G401.6 (cell line): Measurements from ENCODE around the gene PDE3A.
A peak's percentile ranks its signal among the peaks of the same experiment; 100 is the strongest.
"Not testable (repeated sequence)": the region's sequence is repeated elsewhere in the genome, so short reads cannot be mapped to it uniquely, and the experiment has no call there.

Experiments used
- FAIRE-seq: peaks from 2 replicates; lab custom pipeline; 2012; peaks lifted over from hg19 to GRCh38; lab: Jason Lieb, UNC

Gene PDE3A

GRCh38 chr12:20615020-20615419 is 246.7 kb downstream of the PDE3A start:
- FAIRE-seq = not testable (repeated sequence)

GRCh38 chr12:20616093-20616492 is 247.8 kb downstream of the PDE3A start:
- FAIRE-seq = no peak

- no peak for FAIRE-seq
Measured at GRCh38 chr12:20620261-20620660, 251.9 kb downstream of the PDE3A start.

GRCh38 chr12:20624718-20625117 is 256.4 kb downstream of the PDE3A start:
- FAIRE-seq = no peak

GRCh38 chr12:20625531-20625930 is 257.2 kb downstream of the PDE3A start:
- no peak for FAIRE-seq

- no peak for FAIRE-seq
Measured at GRCh38 chr12:20627001-20627588, 258.8 kb downstream of the PDE3A start.

- FAIRE-seq = no peak
Measured at GRCh38 chr12:20628226-20628787, 260.0 kb downstream of the PDE3A start.

- FAIRE-seq = no peak
Measured at GRCh38 chr12:20628999-20629398, 260.7 kb downstream of the PDE3A start.

- no peak for FAIRE-seq
Measured at GRCh38 chr12:20629414-20630156, 261.2 kb downstream of the PDE3A start.

- FAIRE-seq = no peak
Measured at GRCh38 chr12:20631711-20632110, 263.4 kb downstream of the PDE3A start.

GRCh38 chr12:20641106-20641505 is 272.8 kb downstream of the PDE3A start:
- FAIRE-seq = no peak

GRCh38 chr12:20643822-20644221 is 275.5 kb downstream of the PDE3A start:
- no peak for FAIRE-seq

- FAIRE-seq = peak; percentile 62
Measured at GRCh38 chr12:20646239-20646827, 278.0 kb downstream of the PDE3A start.

GRCh38 chr12:20653871-20654270 is 285.5 kb downstream of the PDE3A start:
- no peak for FAIRE-seq

- no peak for FAIRE-seq
Measured at GRCh38 chr12:20656600-20656999, 288.3 kb downstream of the PDE3A start.

GRCh38 chr12:20657496-20657895 is 289.2 kb downstream of the PDE3A start:
- FAIRE-seq = no peak

- FAIRE-seq = no peak
Measured at GRCh38 chr12:20681334-20681733, 313.0 kb downstream of the PDE3A start.

GRCh38 chr12:20695232-20695631 is 326.9 kb downstream of the PDE3A start, which contains the start of gene SLCO1C1:
Gene SLCO1C1 (plus strand): TSS chr12:20695332. CDS start chr12:20699577, 4,245 bp downstream.
- no peak for FAIRE-seq

- no peak for FAIRE-seq
Measured at GRCh38 chr12:20696181-20696905, 328.0 kb downstream of the PDE3A start.

- no peak for FAIRE-seq
Measured at GRCh38 chr12:20701106-20701505, 332.8 kb downstream of the PDE3A start.

- FAIRE-seq = no peak
Measured at GRCh38 chr12:20704860-20705259, 336.5 kb downstream of the PDE3A start.

GRCh38 chr12:20711846-20712245 is 343.5 kb downstream of the PDE3A start:
- FAIRE-seq = no peak

- no peak for FAIRE-seq
Measured at GRCh38 chr12:20716037-20716436, 347.7 kb downstream of the PDE3A start.
